GM12874 (cell line): ENCODE measurements around the gene OTUD5.

ENCODE experiments used
- CTCF ChIP-seq: IDR thresholded peaks from 2 replicates; pipeline ENCODE4 v1.5.1; 2011; ENCODE audit warnings: low read depth, mild to moderate bottlenecking, control low read depth, low read length, moderate library complexity; ENCODE audit not compliant: insufficient read depth

The OTUD5 gene

DNA sequence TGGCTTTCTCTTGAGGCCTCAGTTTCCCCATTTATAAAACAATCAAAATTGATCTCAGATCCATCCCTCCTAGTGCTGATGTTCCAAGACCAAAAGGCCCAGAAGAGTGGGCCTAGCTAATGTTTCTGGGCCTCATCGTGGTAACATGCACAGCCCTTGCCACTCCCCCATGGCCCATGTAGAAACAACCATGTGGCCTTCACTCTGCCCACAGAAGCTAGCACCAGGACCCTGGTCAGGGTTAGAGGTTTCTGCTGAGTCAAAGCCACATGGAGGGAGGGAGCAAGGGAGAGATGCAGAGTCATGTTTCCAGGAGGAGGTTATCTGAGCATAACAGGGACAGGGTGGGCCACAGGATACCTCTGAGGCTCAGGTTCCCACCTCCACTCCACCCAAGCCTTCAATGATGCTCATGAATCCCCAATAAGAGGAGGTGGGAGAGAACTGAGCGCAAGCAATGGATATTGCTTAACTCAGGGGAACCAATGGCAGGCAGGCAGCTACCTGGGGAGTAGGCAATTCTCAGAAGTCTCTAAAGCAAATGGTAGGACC is 16.9 kb downstream of the OTUD5 start:
- no peak for TF ChIP-seq CTCF

GRCh38 chrX:48939524-48940228 is 17.7 kb downstream of the OTUD5 start:
- no peak for TF ChIP-seq CTCF

DNA sequence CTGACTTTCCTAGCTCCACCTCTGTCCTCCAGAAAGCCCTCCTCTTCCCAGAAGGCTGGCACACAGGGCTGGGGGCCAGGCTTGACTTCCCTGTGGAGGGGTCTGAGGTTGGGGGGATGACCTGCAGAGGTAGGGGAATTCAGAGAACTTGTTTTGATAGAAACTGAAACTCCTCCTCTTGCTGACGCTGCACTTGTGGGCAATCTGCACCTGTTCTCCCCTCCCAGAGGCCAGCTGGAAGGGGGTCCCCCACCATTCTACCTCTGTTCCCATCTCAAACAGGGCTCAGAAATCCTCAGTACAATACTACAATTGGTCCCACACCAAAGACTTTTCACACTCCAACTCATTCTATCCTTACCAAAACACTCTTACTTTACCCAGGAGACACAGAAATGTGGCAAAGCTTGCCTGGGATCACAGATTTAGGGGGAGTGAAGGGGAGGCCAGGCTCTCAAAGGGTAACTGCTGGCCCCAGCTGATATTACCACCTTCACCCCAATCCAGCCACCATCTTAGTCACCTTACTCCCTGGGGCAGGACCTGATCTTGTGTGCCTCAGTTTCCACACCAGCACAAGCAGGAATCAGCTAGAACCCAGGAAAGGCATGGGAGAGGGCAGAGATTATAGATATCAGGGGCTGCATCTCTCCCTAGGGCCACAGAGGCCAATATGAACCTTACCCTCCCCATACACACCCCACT is 18.5 kb downstream of the OTUD5 start:
- TF ChIP-seq CTCF, result no peak

- peak; percentile 15; the same call in 1 of the 2 replicates for TF ChIP-seq CTCF
Observed at GRCh38 chrX:48937054-48937907, 20.1 kb downstream of the OTUD5 start.

DNA sequence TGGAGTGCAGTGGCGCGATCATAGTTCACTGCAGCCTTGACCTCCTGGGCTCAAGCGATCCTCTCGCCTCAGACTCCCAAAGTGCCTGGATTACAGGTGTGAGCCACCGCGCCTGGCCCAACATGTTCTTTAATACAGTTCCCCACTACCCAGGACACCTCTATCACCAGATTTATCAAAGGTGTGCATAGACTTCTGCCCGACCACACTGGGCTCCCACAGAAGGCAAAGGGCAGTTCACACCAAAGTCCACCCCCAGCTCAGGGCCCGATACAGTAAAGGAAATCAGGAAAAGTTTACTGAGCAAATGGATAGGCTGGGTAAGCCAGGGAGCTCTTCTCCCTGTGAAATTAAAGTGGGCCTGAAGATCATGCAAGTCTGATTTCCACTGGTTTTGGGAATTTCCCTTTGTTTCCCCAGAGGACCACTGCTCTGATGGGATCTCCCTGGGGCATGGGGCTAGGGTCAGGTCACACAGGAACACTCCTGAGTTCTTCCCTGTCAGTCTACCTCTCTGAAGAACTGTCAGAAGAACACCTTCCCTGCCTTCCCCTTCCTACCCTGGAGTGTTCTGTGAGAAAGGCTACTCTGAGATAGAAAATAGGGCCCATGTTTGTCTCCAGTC is 20.9 kb downstream of the OTUD5 start:
- TF ChIP-seq CTCF, result no peak

DNA sequence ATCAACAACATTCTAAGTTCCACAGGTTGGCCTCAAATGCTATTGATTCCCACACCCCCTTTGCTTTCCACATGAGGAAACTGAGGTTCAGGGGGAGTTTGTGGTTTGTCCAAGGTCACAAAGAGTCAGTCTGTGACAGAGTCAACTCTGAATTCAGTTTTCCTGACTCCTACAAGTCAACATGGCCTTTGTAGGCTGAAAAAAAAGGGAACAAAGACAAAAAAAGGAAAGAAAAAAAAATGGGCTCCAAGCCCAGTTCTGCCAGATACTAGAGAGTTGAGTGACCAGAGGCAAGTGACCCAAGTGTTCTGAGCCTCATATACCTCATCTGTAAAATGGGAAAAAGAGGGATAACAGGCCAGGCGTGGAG is 22.1 kb downstream of the OTUD5 start:
- no peak for TF ChIP-seq CTCF
